Astrocyte (in vitro differentiated cells and primary cell): ENCODE measurements around the gene JPH4.

Source experiments
- EZH2 ChIP-seq: IDR thresholded peaks from 2 replicates; pipeline ENCODE4 v1.6.1; 2012; ENCODE audit warnings: mild to moderate bottlenecking, low read length, inconsistent platforms; ENCODE audit not compliant: insufficient read depth
- TF ChIP-seq, protein P1 (sequence below): IDR thresholded peaks from 2 replicates; pipeline ENCODE4 v1.5.1; 2011; ENCODE audit warnings: low read depth, mild to moderate bottlenecking, inconsistent platforms, low read length, moderate library complexity; ENCODE audit not compliant: insufficient read depth

DNA sequence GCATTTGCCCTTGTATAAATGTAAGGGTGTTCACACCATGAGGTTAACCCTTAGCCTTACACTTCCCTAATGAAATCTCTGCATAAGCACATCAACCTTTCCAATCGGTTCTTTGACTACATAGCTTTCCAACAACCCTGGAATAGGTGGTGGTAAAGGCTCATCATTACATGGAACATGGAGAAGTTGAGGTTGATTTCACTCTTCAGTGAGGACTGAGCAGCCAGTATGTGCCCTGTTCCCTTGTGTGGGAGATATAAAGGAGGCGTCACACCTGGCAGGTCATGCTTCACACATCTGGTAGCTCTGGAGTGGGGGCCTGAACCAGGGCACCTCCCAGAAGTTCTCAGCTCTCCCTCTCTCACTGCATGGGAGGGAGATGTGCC lies 21.7 kb upstream of the JPH4 start:
- no peak for TF ChIP-seq EZH2
- TF ChIP-seq, protein P1, sequence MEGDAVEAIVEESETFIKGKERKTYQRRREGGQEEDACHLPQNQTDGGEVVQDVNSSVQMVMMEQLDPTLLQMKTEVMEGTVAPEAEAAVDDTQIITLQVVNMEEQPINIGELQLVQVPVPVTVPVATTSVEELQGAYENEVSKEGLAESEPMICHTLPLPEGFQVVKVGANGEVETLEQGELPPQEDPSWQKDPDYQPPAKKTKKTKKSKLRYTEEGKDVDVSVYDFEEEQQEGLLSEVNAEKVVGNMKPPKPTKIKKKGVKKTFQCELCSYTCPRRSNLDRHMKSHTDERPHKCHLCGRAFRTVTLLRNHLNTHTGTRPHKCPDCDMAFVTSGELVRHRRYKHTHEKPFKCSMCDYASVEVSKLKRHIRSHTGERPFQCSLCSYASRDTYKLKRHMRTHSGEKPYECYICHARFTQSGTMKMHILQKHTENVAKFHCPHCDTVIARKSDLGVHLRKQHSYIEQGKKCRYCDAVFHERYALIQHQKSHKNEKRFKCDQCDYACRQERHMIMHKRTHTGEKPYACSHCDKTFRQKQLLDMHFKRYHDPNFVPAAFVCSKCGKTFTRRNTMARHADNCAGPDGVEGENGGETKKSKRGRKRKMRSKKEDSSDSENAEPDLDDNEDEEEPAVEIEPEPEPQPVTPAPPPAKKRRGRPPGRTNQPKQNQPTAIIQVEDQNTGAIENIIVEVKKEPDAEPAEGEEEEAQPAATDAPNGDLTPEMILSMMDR: no peak
